ENCODE data around the gene LYPD6B. TPM values are rescaled to one million over a fixed set of nuclear protein-coding genes. Genes with fewer than 3 reads are reported as not detected.

The LYPD6B gene
- total and polyA plus RNA-seq, 7 experiments from 2014 or later: 0.37 to 1.7 TPM; not detected in 5

- no peaks in the 10 kb centered on the region for H3K4me1 ChIP-seq (ENCODE audit: control insufficient read depth in 2 of 2, insufficient read depth in 2 of 2, low read length in 2 of 2)
- intact Hi-C loops (cut with micrococcal nuclease): no loop called here
- no peaks in the 10 kb centered on the region for H3K9me3 Mint-ChIP-seq
- H3K27me3 Mint-ChIP-seq: peaks cover 0 to 6% (median 0%) of the 10 kb centered on the region in 5 donors
- no peaks in the 10 kb centered on the region for H3K27me3 ChIP-seq (ENCODE audit: control insufficient read depth in 2 of 2, insufficient read depth in 2 of 2, low read length in 2 of 2)
- ChIA-PET CTCF (no interaction called here), POLR2A (no interaction called here)
- H3K4me3 Mint-ChIP-seq: no peak overlapping the region
- DNase-seq (no peak), ATAC-seq (no peak)
- no peak overlapping the region for H3K4me3 ChIP-seq (ENCODE audit: low read length)
- H3K27ac Mint-ChIP-seq: no peak overlapping the region
- H3K4me1 Mint-ChIP-seq: no peaks in the 10 kb centered on the region
- no peaks in the 10 kb centered on the region for H3K9me3 ChIP-seq (ENCODE audit: control insufficient read depth in 2 of 3, low read length in 3 of 3)
- H3K36me3 Mint-ChIP-seq: no peaks in the 10 kb centered on the region
- H3K36me3 ChIP-seq (ENCODE audit: control insufficient read depth in 2 of 3, insufficient read depth in 3 of 3, low read length in 3 of 3): no peaks in the 10 kb centered on the region
- H3K27ac ChIP-seq (ENCODE audit: low read depth, low read length): no peak overlapping the region
These were observed 153.9 kb downstream of the LYPD6B start for GRCh38 chr2:149192427-149192826.

- no peak for DNase-seq
- H3K27me3 ChIP-seq (ENCODE audit: control insufficient read depth in 2 of 2, insufficient read depth in 2 of 2, low read length in 2 of 2): no peaks in the 10 kb centered on the region
- H3K4me1 Mint-ChIP-seq: no peaks in the 10 kb centered on the region
- no peaks in the 10 kb centered on the region for H3K36me3 ChIP-seq (ENCODE audit: control insufficient read depth in 2 of 3, insufficient read depth in 3 of 3, low read length in 3 of 3)
- no peaks in the 10 kb centered on the region for H3K9me3 Mint-ChIP-seq
- CTCF ChIA-PET: no interaction called here
- no peak overlapping the region for H3K4me3 Mint-ChIP-seq
- no peaks in the 10 kb centered on the region for H3K36me3 Mint-ChIP-seq
- ATAC-seq: no peak
- H3K4me1 ChIP-seq (ENCODE audit: control insufficient read depth in 2 of 2, insufficient read depth in 2 of 2, low read length in 2 of 2): no peaks in the 10 kb centered on the region
- peaks cover 0 to 6% (median 0%) of the 10 kb centered on the region in 5 donors for H3K27me3 Mint-ChIP-seq
- no peak overlapping the region for H3K27ac Mint-ChIP-seq
- H3K9me3 ChIP-seq (ENCODE audit: control insufficient read depth in 2 of 3, low read length in 3 of 3): no peaks in the 10 kb centered on the region
- no peak overlapping the region for H3K27ac ChIP-seq (ENCODE audit: low read depth, low read length)
- POLR2A ChIA-PET: no interaction called here
- H3K4me3 ChIP-seq (ENCODE audit: low read length): no peak overlapping the region
- intact Hi-C loops (cut with micrococcal nuclease): no loop called here
These were observed 161.6 kb downstream of the LYPD6B start for GRCh38 chr2:149200109-149200520.

- no peaks in the 10 kb centered on the region for H3K27me3 ChIP-seq (ENCODE audit: control insufficient read depth in 2 of 2, insufficient read depth in 2 of 2, low read length in 2 of 2)
- Mint-ChIP-seq H3K27ac (no peak overlapping the region), H3K4me1 (no peaks in the 10 kb centered on the region), H3K9me3 (peaks cover 0 to 2% (median 0%) of the 10 kb centered on the region in 11 donors), H3K36me3 (no peaks in the 10 kb centered on the region), H3K4me3 (no peak overlapping the region), H3K27me3 (peaks cover 0 to 8% (median 6%) of the 10 kb centered on the region in 5 donors)
- CTCF ChIA-PET: no interaction called here
- H3K36me3 ChIP-seq (ENCODE audit: control insufficient read depth in 2 of 3, insufficient read depth in 3 of 3, low read length in 3 of 3): no peaks in the 10 kb centered on the region
- ATAC-seq: no peak
- no peak for DNase-seq
- H3K4me3 ChIP-seq (ENCODE audit: low read length): no peak overlapping the region
- intact Hi-C loops (cut with micrococcal nuclease): no loop called here
- no peaks in the 10 kb centered on the region for H3K9me3 ChIP-seq (ENCODE audit: control insufficient read depth in 2 of 3, low read length in 3 of 3)
- H3K27ac ChIP-seq (ENCODE audit: low read depth, low read length): no peak overlapping the region
- POLR2A ChIA-PET: no interaction called here
- H3K4me1 ChIP-seq (ENCODE audit: control insufficient read depth in 2 of 2, insufficient read depth in 2 of 2, low read length in 2 of 2): no peaks in the 10 kb centered on the region
These were observed 166.2 kb downstream of the LYPD6B start for GRCh38 chr2:149204686-149205085.

- Histone ChIP-seq H3K27ac (ENCODE audit: low read depth, low read length) (no peak overlapping the region), H3K36me3 (ENCODE audit: control insufficient read depth in 2 of 3, insufficient read depth in 3 of 3, low read length in 3 of 3) (no peaks in the 10 kb centered on the region), H3K4me1 (ENCODE audit: control insufficient read depth in 2 of 2, insufficient read depth in 2 of 2, low read length in 2 of 2) (no peaks in the 10 kb centered on the region), H3K4me3 (ENCODE audit: low read length) (no peak overlapping the region), H3K27me3 (ENCODE audit: control insufficient read depth in 2 of 2, insufficient read depth in 2 of 2, low read length in 2 of 2) (no peaks in the 10 kb centered on the region), H3K9me3 (ENCODE audit: control insufficient read depth in 2 of 3, low read length in 3 of 3) (no peaks in the 10 kb centered on the region)
- DNase-seq (no peak), ATAC-seq (no peak)
- ChIA-PET CTCF (no interaction called here), POLR2A (no interaction called here)
- Mint-ChIP-seq H3K27me3 (peaks cover 0 to 8% (median 6%) of the 10 kb centered on the region in 5 donors), H3K4me1 (no peaks in the 10 kb centered on the region), H3K27ac (no peak overlapping the region), H3K9me3 (peaks cover 0 to 2% (median 0%) of the 10 kb centered on the region in 11 donors), H3K4me3 (no peak overlapping the region), H3K36me3 (no peaks in the 10 kb centered on the region)
- intact Hi-C loops (cut with micrococcal nuclease): no loop called here
These were observed 166.6 kb downstream of the LYPD6B start for GRCh38 chr2:149205143-149205542.

GRCh38 chr2:149213764-149214493 lies 175.4 kb downstream of the LYPD6B start:
- intact Hi-C loops (cut with micrococcal nuclease): no loop called here
- Histone ChIP-seq H3K27ac (ENCODE audit: low read depth, low read length) (no peak overlapping the region), H3K36me3 (ENCODE audit: control insufficient read depth in 2 of 3, insufficient read depth in 3 of 3, low read length in 3 of 3) (no peaks in the 10 kb centered on the region), H3K4me1 (ENCODE audit: control insufficient read depth in 2 of 2, insufficient read depth in 2 of 2, low read length in 2 of 2) (no peaks in the 10 kb centered on the region), H3K27me3 (ENCODE audit: control insufficient read depth in 2 of 2, insufficient read depth in 2 of 2, low read length in 2 of 2) (no peaks in the 10 kb centered on the region), H3K4me3 (ENCODE audit: low read length) (no peak overlapping the region), H3K9me3 (ENCODE audit: control insufficient read depth in 2 of 3, low read length in 3 of 3) (no peaks in the 10 kb centered on the region)
- H3K4me3 Mint-ChIP-seq: no peak overlapping the region
- no peak for ATAC-seq
- no peak for DNase-seq
- H3K9me3 Mint-ChIP-seq: peaks cover 0 to 8% (median 2%) of the 10 kb centered on the region in 11 donors
- H3K27me3 Mint-ChIP-seq: peaks cover 0 to 8% (median 3%) of the 10 kb centered on the region in 5 donors
- H3K27ac Mint-ChIP-seq: no peak overlapping the region
- no peaks in the 10 kb centered on the region for H3K36me3 Mint-ChIP-seq
- POLR2A ChIA-PET: no interaction called here
- CTCF ChIA-PET: no interaction called here
- no peaks in the 10 kb centered on the region for H3K4me1 Mint-ChIP-seq

- no peaks in the 10 kb centered on the region for H3K36me3 Mint-ChIP-seq
- H3K4me3 ChIP-seq (ENCODE audit: low read length): no peak overlapping the region
- no peak overlapping the region for H3K27ac Mint-ChIP-seq
- no peaks in the 10 kb centered on the region for H3K27me3 ChIP-seq (ENCODE audit: control insufficient read depth in 2 of 2, insufficient read depth in 2 of 2, low read length in 2 of 2)
- no peak overlapping the region for H3K27ac ChIP-seq (ENCODE audit: low read depth, low read length)
- intact Hi-C loops (cut with micrococcal nuclease): no loop called here
- CTCF ChIA-PET: no interaction called here
- H3K4me3 Mint-ChIP-seq: no peak overlapping the region
- no peak for ATAC-seq
- peaks cover 0 to 2% (median 0%) of the 10 kb centered on the region in 11 donors for H3K9me3 Mint-ChIP-seq
- no peaks in the 10 kb centered on the region for H3K4me1 Mint-ChIP-seq
- no peaks in the 10 kb centered on the region for H3K36me3 ChIP-seq (ENCODE audit: control insufficient read depth in 2 of 3, insufficient read depth in 3 of 3, low read length in 3 of 3)
- H3K9me3 ChIP-seq (ENCODE audit: control insufficient read depth in 2 of 3, low read length in 3 of 3): no peaks in the 10 kb centered on the region
- DNase-seq: no peak
- peaks cover 0 to 8% (median 2%) of the 10 kb centered on the region in 5 donors for H3K27me3 Mint-ChIP-seq
- POLR2A ChIA-PET: no interaction called here
- H3K4me1 ChIP-seq (ENCODE audit: control insufficient read depth in 2 of 2, insufficient read depth in 2 of 2, low read length in 2 of 2): no peaks in the 10 kb centered on the region
These were observed 180.0 kb downstream of the LYPD6B start for GRCh38 chr2:149218497-149218896.

- Mint-ChIP-seq H3K9me3 (no peaks in the 10 kb centered on the region), H3K27ac (no peak overlapping the region), H3K36me3 (no peaks in the 10 kb centered on the region), H3K4me3 (no peak overlapping the region), H3K27me3 (peaks cover 0 to 8% (median 7%) of the 10 kb centered on the region in 5 donors), H3K4me1 (peaks cover 0 to 2% (median 0%) of the 10 kb centered on the region in 7 donors)
- H3K9me3 ChIP-seq (ENCODE audit: control insufficient read depth in 2 of 3, low read length in 3 of 3): no peaks in the 10 kb centered on the region
- CTCF ChIA-PET: no interaction called here
- no peaks in the 10 kb centered on the region for H3K27me3 ChIP-seq (ENCODE audit: control insufficient read depth in 2 of 2, insufficient read depth in 2 of 2, low read length in 2 of 2)
- H3K4me1 ChIP-seq (ENCODE audit: control insufficient read depth in 2 of 2, insufficient read depth in 2 of 2, low read length in 2 of 2): no peaks in the 10 kb centered on the region
- ATAC-seq (no peak), DNase-seq (no peak)
- H3K36me3 ChIP-seq (ENCODE audit: control insufficient read depth in 2 of 3, insufficient read depth in 3 of 3, low read length in 3 of 3): no peaks in the 10 kb centered on the region
- no peak overlapping the region for H3K4me3 ChIP-seq (ENCODE audit: low read length)
- H3K27ac ChIP-seq (ENCODE audit: low read depth, low read length): no peak overlapping the region
- POLR2A ChIA-PET: no interaction called here
- intact Hi-C loops (cut with micrococcal nuclease): no loop called here
These were observed 181.4 kb downstream of the LYPD6B start for GRCh38 chr2:149219856-149220255.
